ENCODE data around the gene CHN2. TPM values are rescaled to one million over a fixed set of nuclear protein-coding genes. Genes with fewer than 3 reads are reported as not detected.

CHN2 gene
- total and polyA plus RNA-seq, 10 donors, result 4.2 to 52.0 (median 28.5) TPM

GRCh38 chr7:29360633-29361625 lies 166.4 kb downstream of the CHN2 start:
- no peak overlapping the region for H3K4me3 ChIP-seq
- no peaks in the 10 kb centered on the region for H3K9me3 ChIP-seq
- intact Hi-C loops (cut with DNase I; ENCODE audit: low total_unique reads), result no loop called here
- H3K4me1 ChIP-seq, result no peaks in the 10 kb centered on the region
- H3K27ac ChIP-seq, result no peak overlapping the region
- no peaks in the 10 kb centered on the region for H3K36me3 ChIP-seq
- no peak for TF ChIP-seq CTCF (IDR thresholded peaks at IDR 0.05 in 8 of 11, conservative IDR thresholded peaks at IDR 0.05 in 3 of 11)
- no peak for TF ChIP-seq POLR2AphosphoS5 (IDR thresholded peaks at IDR 0.05)
- no peak for TF ChIP-seq POLR2A (IDR thresholded peaks at IDR 0.05)
- H3K27me3 ChIP-seq (replicated peaks in 1 of 7), result no peaks in the 10 kb centered on the region
- DNase-seq, result no peak
- WGBS, 5 donors, result 87 to 90% (median 89%) methylated on average over 12 to 13 of the region's 13 CpGs

GRCh38 chr7:29362380-29362779 lies 167.8 kb downstream of the CHN2 start:
- intact Hi-C loops (cut with DNase I; ENCODE audit: low total_unique reads), result no loop called here
- 72 to 87% (median 83%) methylated on average over 2 of the region's 2 CpGs for WGBS, 5 donors

GRCh38 chr7:29363636-29364425 lies 169.3 kb downstream of the CHN2 start:
- Histone ChIP-seq H3K27ac (no peak overlapping the region), H3K4me3 (no peak overlapping the region), H3K4me1 (no peaks in the 10 kb centered on the region), H3K36me3 (no peaks in the 10 kb centered on the region), H3K9me3 (no peaks in the 10 kb centered on the region), H3K27me3 (replicated peaks in 1 of 7) (no peaks in the 10 kb centered on the region)
- TF ChIP-seq POLR2AphosphoS5 (IDR thresholded peaks at IDR 0.05), result no peak
- TF ChIP-seq POLR2A (IDR thresholded peaks at IDR 0.05), result no peak
- no peak for TF ChIP-seq CTCF (IDR thresholded peaks at IDR 0.05 in 8 of 11, conservative IDR thresholded peaks at IDR 0.05 in 3 of 11)
- DNase-seq, result no peak
- intact Hi-C loops (cut with DNase I; ENCODE audit: low total_unique reads), result no loop called here
- 88 to 100% (median 95%) methylated on average over 3 of the region's 3 CpGs for WGBS, 5 donors

More at GRCh38 chr7:29362380-29362779, 167.8 kb downstream of the CHN2 start:
- no peak overlapping the region for H3K4me3 ChIP-seq
- no peaks in the 10 kb centered on the region for H3K36me3 ChIP-seq
- no peaks in the 10 kb centered on the region for H3K4me1 ChIP-seq
- TF ChIP-seq POLR2AphosphoS5 (IDR thresholded peaks at IDR 0.05) (no peak), CTCF (IDR thresholded peaks at IDR 0.05 in 8 of 11, conservative IDR thresholded peaks at IDR 0.05 in 3 of 11) (no peak), POLR2A (IDR thresholded peaks at IDR 0.05) (no peak)
- no peak for DNase-seq
- no peaks in the 10 kb centered on the region for H3K9me3 ChIP-seq
- H3K27me3 ChIP-seq (replicated peaks in 1 of 7), result no peaks in the 10 kb centered on the region
- H3K27ac ChIP-seq, result no peak overlapping the region

GRCh38 chr7:29364661-29365060 lies 170.1 kb downstream of the CHN2 start:
- H3K4me3 ChIP-seq, result no peak overlapping the region
- DNase-seq, result no peak
- no peaks in the 10 kb centered on the region for H3K27me3 ChIP-seq (replicated peaks in 1 of 7)
- H3K9me3 ChIP-seq, result no peaks in the 10 kb centered on the region
- no peak for TF ChIP-seq POLR2AphosphoS5 (IDR thresholded peaks at IDR 0.05)
- TF ChIP-seq POLR2A (IDR thresholded peaks at IDR 0.05), result no peak
- no peak for TF ChIP-seq CTCF (IDR thresholded peaks at IDR 0.05 in 8 of 11, conservative IDR thresholded peaks at IDR 0.05 in 3 of 11)
- 83 to 95% (median 87%) methylated on average over 1 of the region's 1 CpG for WGBS, 5 donors
- intact Hi-C loops (cut with DNase I; ENCODE audit: low total_unique reads), result no loop called here
- H3K27ac ChIP-seq, result no peak overlapping the region
- no peaks in the 10 kb centered on the region for H3K36me3 ChIP-seq
- no peaks in the 10 kb centered on the region for H3K4me1 ChIP-seq

All from spleen (tissue), 11 donors.